ENCODE data around the gene CSF2RB. TPM values are rescaled to one million over a fixed set of nuclear protein-coding genes. Genes with fewer than 3 reads are reported as not detected.

Gene CSF2RB
- total RNA-seq, 1 donor: 0.81 TPM

- no peak overlapping the region for H3K4me3 ChIP-seq (ENCODE audit: low read depth, low read length)
- DNase-seq (ENCODE audit: low read depth): no peak
- TF ChIP-seq CTCF (IDR thresholded peaks at IDR 0.05; ENCODE audit: insufficient read depth, low read length): no peak
Measured at GRCh38 chr22:36924151-36924698, 10.8 kb downstream of the CSF2RB start.

GRCh38 chr22:36925388-36926290, 12.2 kb downstream of the CSF2RB start:
- DNase-seq (ENCODE audit: low read depth): peak; percentile 5
- H3K4me3 ChIP-seq (ENCODE audit: low read depth, low read length): no peak overlapping the region
- no peak for TF ChIP-seq CTCF (IDR thresholded peaks at IDR 0.05; ENCODE audit: insufficient read depth, low read length)

GRCh38 chr22:36926309-36926708, 12.9 kb downstream of the CSF2RB start:
- DNase-seq (ENCODE audit: low read depth): no peak

GRCh38 chr22:36926721-36927435, 13.4 kb downstream of the CSF2RB start:
- H3K4me3 ChIP-seq (ENCODE audit: low read depth, low read length): no peak overlapping the region
- DNase-seq (ENCODE audit: low read depth): no peak
- TF ChIP-seq CTCF (IDR thresholded peaks at IDR 0.05; ENCODE audit: insufficient read depth, low read length): no peak

More at GRCh38 chr22:36926309-36926708, 12.9 kb downstream of the CSF2RB start:
- TF ChIP-seq CTCF (IDR thresholded peaks at IDR 0.05; ENCODE audit: insufficient read depth, low read length): no peak
- H3K4me3 ChIP-seq (ENCODE audit: low read depth, low read length): no peak overlapping the region

- DNase-seq (ENCODE audit: low read depth): no peak
- H3K4me3 ChIP-seq (ENCODE audit: low read depth, low read length): no peak overlapping the region
- TF ChIP-seq CTCF (IDR thresholded peaks at IDR 0.05; ENCODE audit: insufficient read depth, low read length): no peak
Measured at GRCh38 chr22:36927671-36928070, 14.2 kb downstream of the CSF2RB start.

- no peak for DNase-seq (ENCODE audit: low read depth)
- no peak overlapping the region for H3K4me3 ChIP-seq (ENCODE audit: low read depth, low read length)
- no peak for TF ChIP-seq CTCF (IDR thresholded peaks at IDR 0.05; ENCODE audit: insufficient read depth, low read length)
Measured at GRCh38 chr22:36928196-36928595, 14.8 kb downstream of the CSF2RB start.
